ENCODE results near the gene SPTY2D1.

GRCh38 chr11:18669711-18670110 lies 35.6 kb upstream of the SPTY2D1 start:
- TF ChIP-seq YY1 (IDR thresholded peaks at IDR 0.05; ENCODE audit: insufficient read depth, insufficient read length) (no peak), ZNF274 (IDR thresholded peaks at IDR 0.05; ENCODE audit: low read depth, low read length) (no peak)

Data from NT2/D1 (cell line).